ENCODE data around the gene EBF3. TPM values are rescaled to one million over a fixed set of nuclear protein-coding genes. Genes with fewer than 3 reads are reported as not detected.

The EBF3 gene
- total RNA-seq, 1 donor from 2014 or later = 21.9 TPM

- DNase-seq (ENCODE audit: low read depth) = peak; percentile 69
Measured at GRCh38 chr10:129959544-129960480, 4.3 kb downstream of the EBF3 start.

DNA sequence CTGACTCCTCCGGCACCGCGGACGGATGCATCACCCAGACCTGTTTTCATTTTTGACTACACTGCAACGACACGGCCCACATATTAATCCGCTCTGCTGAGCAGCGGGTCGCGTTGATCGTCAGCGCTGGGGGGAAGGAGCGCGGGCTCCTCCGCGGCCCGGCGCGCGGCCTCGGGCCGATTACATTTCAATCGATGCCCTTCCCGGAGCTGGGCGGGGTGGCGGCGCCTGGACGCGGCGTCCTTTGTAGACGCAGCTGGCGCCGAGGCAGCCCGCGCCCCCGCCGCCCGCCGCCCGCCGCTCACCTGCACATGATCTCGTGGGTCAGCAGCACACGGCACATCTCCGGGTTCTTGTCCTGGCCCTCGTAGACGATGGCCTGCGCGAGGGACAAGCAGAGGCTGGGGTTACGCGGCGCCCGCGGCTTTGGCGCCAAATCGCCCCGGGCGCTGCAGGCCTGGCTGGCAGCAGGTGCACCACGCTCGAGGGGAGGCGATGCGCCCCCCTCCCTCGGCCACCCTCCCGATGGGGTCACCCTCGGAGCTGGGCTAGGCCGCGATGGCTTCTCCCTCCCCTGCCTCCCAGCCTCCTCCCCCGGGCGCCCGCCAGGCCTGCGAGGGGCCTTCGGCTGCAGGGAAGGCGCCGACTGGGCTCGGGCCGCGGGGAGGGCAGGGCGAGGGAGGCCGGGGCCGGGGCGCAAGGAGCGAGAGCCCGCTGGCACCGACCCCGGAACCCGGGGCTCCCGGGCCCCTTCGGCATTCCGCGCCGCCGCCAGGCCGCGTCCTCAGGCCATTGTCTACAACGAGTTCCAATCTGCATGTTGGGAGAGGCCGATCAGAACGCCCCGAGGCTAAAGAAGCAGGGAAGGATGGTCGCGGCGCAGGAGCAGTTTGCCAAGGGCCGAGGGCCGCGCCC, 5.2 kb downstream of the EBF3 start:
- peak; percentile 55 for DNase-seq (ENCODE audit: low read depth)

DNA sequence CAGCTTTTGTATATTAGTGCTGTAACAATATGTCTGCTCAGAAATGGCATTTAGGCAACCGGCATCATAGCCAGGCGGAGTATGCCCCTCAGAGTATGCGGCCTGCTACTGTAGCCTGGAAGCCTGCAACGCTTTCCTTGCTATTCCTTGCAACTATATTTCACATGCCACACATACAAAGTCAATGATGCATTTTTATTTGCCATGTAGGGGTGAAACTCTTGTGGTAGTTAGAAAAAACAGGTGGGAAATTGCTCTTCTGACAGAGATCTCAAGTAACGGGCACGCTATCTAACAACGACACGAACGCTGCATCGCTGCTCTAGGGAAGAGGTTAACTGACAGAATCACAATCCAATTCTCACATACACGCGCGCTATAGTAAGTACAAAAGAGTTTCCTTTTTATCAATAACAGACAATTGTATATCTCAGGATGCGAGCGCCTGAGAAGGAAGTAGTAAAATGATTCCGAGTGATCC, 5.9 kb downstream of the EBF3 start:
- DNase-seq (ENCODE audit: low read depth) = peak; percentile 84

DNA sequence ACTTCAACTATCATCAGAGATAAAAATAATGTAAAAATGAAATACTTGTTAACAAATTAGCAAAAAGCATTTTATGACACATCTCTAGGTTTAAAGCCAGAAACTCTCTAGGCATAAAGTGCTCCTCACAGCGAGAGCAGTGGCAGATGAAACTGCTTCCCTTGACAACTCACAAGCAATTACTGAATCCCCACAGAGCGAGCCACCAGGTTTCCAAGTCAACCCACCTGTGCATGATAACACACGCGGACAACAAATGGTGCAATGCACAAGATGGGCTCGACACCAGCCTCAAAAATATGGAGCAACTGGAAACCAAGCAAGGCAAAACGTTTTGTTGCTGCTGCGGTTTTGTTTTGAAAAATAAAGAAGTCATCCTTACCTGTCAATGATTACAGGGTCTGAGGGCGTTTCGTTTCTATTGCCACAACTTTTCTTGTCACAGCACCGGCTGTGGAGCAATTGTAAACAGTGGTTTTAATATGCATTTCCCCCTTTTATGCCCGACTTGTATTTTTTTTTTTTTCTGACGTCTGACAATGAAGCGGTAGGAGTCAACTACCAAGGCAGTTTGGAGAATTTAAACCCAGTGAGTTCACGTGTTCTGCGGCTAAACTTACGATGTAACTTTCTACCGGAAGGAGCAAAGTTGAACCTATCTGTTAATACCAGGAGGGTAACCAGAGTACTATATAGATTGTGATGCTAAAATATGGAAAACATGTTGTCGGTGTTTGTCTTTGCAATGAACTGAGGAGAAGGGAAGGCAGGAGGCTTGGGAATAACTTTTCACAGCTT, 7.0 kb downstream of the EBF3 start:
- peak; percentile 77 for DNase-seq (ENCODE audit: low read depth)

DNA sequence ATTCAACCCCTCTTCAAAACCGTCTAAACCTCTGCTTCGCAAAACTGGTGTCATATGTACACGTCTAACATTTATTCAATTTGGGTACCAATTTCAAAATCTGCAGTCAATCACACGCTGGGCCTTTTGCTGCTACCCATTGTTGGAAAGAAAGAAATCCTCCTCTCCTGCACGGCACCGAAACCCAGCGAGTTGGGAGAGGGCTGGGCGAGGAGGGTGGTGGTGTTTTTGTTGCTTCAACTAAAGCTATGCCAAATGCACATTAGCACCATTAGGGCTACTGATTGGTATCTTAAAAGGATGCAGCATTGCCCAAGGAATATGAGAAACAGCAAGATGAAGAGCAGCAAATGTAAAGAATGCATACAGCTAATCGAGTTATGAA, 7.8 kb downstream of the EBF3 start:
- no peak for DNase-seq (ENCODE audit: low read depth)

GRCh38 chr10:129955601-129956285, 8.3 kb downstream of the EBF3 start:
- DNase-seq (ENCODE audit: low read depth) = peak; percentile 97

- peak; percentile 49 for DNase-seq (ENCODE audit: low read depth)
Measured at GRCh38 chr10:129954492-129955315, 9.4 kb downstream of the EBF3 start.

DNA sequence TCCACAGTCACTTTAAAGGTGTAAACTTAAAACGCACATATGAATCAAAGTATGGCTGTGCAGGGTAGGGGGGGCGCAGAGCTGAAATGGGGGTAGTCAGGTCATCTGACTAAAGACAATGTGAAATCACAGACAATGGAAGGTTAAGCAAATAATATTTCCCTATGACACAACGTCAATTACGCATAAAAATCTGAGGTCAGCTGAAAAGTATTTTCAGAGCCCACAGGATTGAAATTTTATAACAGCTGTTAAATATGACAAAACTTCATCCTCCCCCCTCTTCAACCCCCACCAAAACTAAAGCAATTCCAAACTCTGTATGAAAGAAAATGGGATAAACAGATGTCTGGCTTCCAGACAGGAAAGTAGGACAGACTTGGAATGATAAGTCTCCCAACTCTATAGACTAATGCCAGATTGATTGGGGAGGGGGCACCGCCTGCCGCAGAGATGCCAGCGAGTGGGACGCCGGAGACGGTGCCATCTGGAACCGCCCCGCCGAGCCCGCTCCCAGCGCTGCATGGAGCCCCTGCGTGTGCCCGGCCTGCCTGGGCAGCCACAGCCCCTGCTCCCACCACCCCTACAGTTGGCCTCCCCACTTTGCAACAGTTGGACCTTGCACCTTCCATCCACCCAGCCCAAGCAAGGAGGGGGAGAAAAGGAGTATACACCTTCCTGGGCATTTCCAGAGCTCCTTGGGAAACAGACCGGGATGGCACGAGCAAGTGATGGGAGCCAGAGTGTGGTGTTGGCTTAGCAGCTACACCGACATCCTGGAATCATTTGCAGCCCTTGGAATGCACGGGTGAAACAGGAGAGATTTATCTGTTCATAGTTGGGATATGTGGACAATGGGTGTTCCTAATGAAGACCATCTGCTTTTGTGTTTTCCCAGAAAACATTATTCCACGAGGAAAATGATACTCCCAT, 10.7 kb downstream of the EBF3 start:
- DNase-seq (ENCODE audit: low read depth) = peak; percentile 92

DNA sequence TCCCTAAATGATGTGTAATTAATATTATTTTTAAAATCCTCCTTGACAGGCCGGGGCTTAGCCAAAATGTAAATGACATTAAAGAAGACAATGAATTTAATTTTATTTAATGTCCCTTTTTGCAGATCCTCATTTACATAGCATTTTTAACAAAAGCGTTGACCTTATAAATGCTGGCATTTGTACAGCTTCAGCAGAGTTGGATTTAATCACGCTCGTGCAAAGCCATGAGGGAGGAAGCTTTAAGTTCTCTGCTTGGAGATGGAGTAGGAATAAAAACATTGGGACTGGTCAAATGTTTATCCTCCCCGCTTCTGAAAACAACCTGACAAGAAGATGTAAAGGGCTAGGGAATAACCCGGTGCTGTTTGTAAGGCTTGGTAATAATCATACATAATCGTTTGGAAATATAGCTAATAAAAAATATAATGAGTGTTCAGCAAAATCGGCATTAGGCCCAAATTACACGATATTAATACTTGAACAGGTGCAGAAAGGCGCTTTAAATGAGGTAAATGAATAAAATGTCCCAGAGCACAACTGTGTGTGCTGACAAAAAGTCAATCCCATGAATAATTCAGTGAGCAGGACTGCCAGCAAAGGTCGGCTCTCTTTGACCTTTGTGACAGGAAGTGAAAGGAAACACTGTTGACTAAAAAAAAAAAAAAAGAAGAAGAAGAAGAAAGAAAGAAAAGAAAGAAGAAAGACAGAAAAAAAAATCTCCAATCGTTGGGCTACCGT, 11.5 kb downstream of the EBF3 start:
- no peak for DNase-seq (ENCODE audit: low read depth)

DNA sequence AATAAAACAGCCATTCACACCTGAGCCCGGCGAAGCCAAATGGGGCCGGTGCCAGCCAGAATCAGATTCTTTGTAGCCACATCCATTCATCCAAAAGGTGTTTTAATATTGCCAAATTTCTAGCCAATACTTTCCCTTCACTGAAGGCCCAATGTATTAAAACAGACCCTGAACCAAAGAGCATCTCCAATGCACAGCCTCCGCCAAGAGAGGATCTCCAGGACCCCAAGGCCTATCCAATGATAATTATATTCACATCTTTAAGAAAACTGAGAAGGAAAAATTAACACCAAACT, 12.2 kb downstream of the EBF3 start:
- no peak for DNase-seq (ENCODE audit: low read depth)

GRCh38 chr10:129951101-129951969, 12.7 kb downstream of the EBF3 start:
- no peak for DNase-seq (ENCODE audit: low read depth)

- DNase-seq (ENCODE audit: low read depth) = no peak
Measured at GRCh38 chr10:129950676-129951075, 13.4 kb downstream of the EBF3 start.

DNA sequence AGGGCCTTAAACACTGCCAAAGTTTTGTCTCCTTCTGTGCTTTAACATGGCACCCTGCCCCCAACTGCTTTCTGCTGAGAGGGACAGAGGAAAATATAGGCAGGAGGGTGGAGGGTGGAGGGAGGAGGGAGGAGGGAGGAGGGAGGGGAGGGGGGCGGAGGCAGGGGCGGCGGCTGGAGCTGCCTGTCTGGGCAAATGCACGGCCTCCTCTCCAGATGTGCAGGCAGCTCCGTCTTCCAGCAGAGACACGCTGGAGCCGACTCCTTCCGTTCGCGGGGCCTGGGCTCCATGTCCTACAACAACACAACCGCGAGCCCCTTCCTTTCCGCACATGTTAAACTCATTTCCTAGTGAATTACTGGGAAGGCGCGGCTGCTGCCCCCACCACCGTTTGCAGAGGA, 14.2 kb downstream of the EBF3 start:
- peak; percentile 73 for DNase-seq (ENCODE audit: low read depth)

- no peak for DNase-seq (ENCODE audit: low read depth)
Measured at GRCh38 chr10:129949411-129949810, 14.7 kb downstream of the EBF3 start.

DNA sequence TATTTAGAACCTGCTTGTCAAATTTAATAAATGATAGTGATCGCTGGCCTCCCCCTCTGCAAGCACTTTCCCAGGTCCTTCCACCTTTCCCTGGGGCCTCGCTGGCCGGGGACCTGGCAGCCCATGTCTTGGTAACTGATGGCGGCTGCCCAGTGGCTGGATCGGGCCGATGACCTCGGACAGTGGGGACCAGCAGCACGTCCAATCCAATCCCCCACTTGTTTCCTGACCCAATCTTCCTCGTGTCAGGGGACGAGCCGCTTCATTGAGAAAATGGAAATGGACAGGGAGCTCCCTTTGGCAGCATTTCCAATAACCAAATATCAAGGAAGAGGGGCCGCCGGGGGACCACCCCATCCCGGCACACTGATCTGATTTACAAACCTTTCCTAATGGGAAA, 17.2 kb downstream of the EBF3 start:
- DNase-seq (ENCODE audit: low read depth) = peak; percentile 39

DNA sequence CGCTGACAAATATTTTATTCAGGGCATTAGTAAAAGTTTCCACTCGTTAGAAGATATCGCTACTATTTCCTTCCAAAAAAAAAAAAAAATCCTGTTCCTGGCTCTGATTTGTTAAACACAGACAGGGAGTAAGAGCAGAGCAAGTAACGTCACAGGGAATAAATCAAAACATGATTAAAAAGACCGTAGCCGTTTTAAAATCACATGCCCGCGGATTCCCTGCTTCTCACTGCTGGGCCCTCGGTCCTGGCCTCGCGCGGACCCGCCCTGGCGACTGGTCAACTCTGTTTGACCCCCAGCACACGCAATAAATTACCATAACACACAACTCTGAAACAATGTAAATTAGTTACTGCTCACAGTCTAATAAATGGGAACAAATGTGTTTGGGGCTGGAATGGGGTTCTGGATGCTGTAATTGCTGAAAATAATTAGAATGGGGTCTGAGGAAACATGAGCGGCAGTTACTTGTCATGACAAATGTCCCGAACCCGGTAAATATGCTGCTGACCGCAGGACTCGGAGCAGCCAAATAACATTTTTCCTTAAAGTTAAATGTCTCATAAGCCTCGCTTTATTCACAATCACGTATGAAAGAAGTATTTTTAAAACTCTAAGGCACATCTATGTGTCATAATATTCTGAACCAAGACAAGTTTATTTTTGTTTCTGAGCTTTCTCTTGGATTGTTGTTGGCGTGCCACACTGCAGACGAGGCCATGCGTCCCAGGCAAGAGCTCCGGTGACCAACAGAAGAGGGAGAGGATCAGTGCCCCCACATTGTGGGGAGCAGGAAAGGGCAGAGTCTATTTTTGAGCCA, 17.9 kb downstream of the EBF3 start:
- peak; percentile 68 for DNase-seq (ENCODE audit: low read depth)

Measured in myocyte (in vitro differentiated cells).